MCF 10A (cell line): Measurements from ENCODE around the gene CYBA. TPM values are rescaled to one million over a fixed set of nuclear protein-coding genes. Genes with fewer than 3 reads are reported as not detected.

ENCODE experiments used
- BruUV-seq: library from RNA; stranded (reverse); fragments of 400-500 nt; replicated peaks from 2 replicates; lab custom pipeline; 2021; lab: Mats Ljungman, UMichigan
- CTCF ChIA-PET: fragments of 300-600 bp; sonication (Branson Sonifier 250); formaldehyde crosslinking; extraction: SDS; loops from one replicate; lab custom pipeline; 2021; ENCODE audit warnings: antibody characterized with exemption, inconsistent platforms; lab: Yijun Ruan, JAX
- POLR2A ChIA-PET: fragments of 300-600, 350-650 bp; sonication (Branson Sonifier 250); formaldehyde crosslinking; extraction: SDS; loops from one replicate; lab custom pipeline; 2020; ENCODE audit warnings: antibody characterized with exemption, inconsistent platforms; lab: Yijun Ruan, JAX
- DNase-seq: peaks from one replicate; pipeline ENCODE4 v3.0.0-alpha.2; 2018; ENCODE audit not compliant: unreplicated experiment
- H3K27ac Mint-ChIP-seq: one replicate; pipeline ENCODE4 v1.8.0; 2022; ENCODE audit warnings: mild to moderate bottlenecking, low read depth, mixed read lengths; ENCODE audit not compliant: unreplicated experiment
- H3K27me3 Mint-ChIP-seq: one replicate; pipeline ENCODE4 v1.8.0; 2022; ENCODE audit warnings: mixed read lengths; ENCODE audit not compliant: insufficient read depth, unreplicated experiment
- H3K36me3 Mint-ChIP-seq: one replicate; pipeline ENCODE4 v1.8.0; 2022; ENCODE audit warnings: mild to moderate bottlenecking, moderate library complexity, mixed read lengths; ENCODE audit not compliant: insufficient read depth, unreplicated experiment
- H3K4me1 Mint-ChIP-seq: one replicate; pipeline ENCODE4 v1.8.0; 2022; ENCODE audit warnings: mixed read lengths; ENCODE audit not compliant: insufficient read depth, unreplicated experiment
- H3K4me3 Mint-ChIP-seq: one replicate; pipeline ENCODE4 v1.8.0; 2022; ENCODE audit warnings: mild to moderate bottlenecking, moderate library complexity, mixed read lengths; ENCODE audit not compliant: unreplicated experiment
- H3K9me3 Mint-ChIP-seq: one replicate; pipeline ENCODE4 v1.8.0; 2022; ENCODE audit warnings: mixed read lengths; ENCODE audit not compliant: unreplicated experiment
- CTCF ChIP-seq: fragments of 200-600 bp; IDR thresholded peaks from one replicate; pipeline ENCODE4 v1.8.0; 2022; ENCODE audit warnings: antibody characterized with exemption, mild to moderate bottlenecking; ENCODE audit not compliant: unreplicated experiment
- intact Hi-C: fragments of 100-400 bp; cut with micrococcal nuclease; formaldehyde crosslinking; loops from 2 replicates; pipeline ENCODE4 v1.14.1; 2022
- total RNA-seq: library from RNA; stranded (reverse); gene quantifications from 2 replicates; pipeline ENCODE4 v1.2.3, GENCODE V29; 2022

Gene CYBA
- total RNA-seq, 1 experiment from 2014 or later: 0.84 TPM

- POLR2A ChIA-PET: interaction anchor here (0.6 kb wide), 1 partner anchor 210 kb away, joined by 3 read pairs; no protein-coding TSS in a partner anchor
- BruUV-seq: no TSS peak
- Mint-ChIP-seq H3K9me3 (no peaks in the 10 kb centered on the region), H3K4me3 (no peak overlapping the region), H3K36me3 (peaks cover 24% of the 10 kb centered on the region), H3K27me3 (peaks cover 11% of the 10 kb centered on the region), H3K27ac (no peak overlapping the region), H3K4me1 (peaks cover 16% of the 10 kb centered on the region)
- TF ChIP-seq CTCF: no peak
- CTCF ChIA-PET: no interaction called here
- DNase-seq: no peak
- intact Hi-C loops: no loop called here
Measured at GRCh38 chr16:88636488-88637265, 14.2 kb downstream of the CYBA start.

- peaks cover 11% of the 10 kb centered on the region for H3K27me3 Mint-ChIP-seq
- peaks cover 16% of the 10 kb centered on the region for H3K4me1 Mint-ChIP-seq
- ChIA-PET POLR2A (no interaction called here), CTCF (no interaction called here)
- no peaks in the 10 kb centered on the region for H3K9me3 Mint-ChIP-seq
- peaks cover 33% of the 10 kb centered on the region for H3K36me3 Mint-ChIP-seq
- no peak overlapping the region for H3K4me3 Mint-ChIP-seq
- TF ChIP-seq CTCF: no peak
- H3K27ac Mint-ChIP-seq: no peak overlapping the region
- no TSS peak for BruUV-seq
- intact Hi-C loops: no loop called here
- no peak for DNase-seq
Measured at GRCh38 chr16:88635671-88636319, 15.1 kb downstream of the CYBA start.

- Mint-ChIP-seq H3K27me3 (peaks cover 5% of the 10 kb centered on the region), H3K4me1 (peaks cover 16% of the 10 kb centered on the region), H3K9me3 (no peaks in the 10 kb centered on the region), H3K36me3 (peaks cover 34% of the 10 kb centered on the region), H3K4me3 (peak overlapping the region; percentile 50), H3K27ac (no peak overlapping the region)
- no TSS peak for BruUV-seq
- POLR2A ChIA-PET: no interaction called here
- no peak for TF ChIP-seq CTCF
- DNase-seq: peak; percentile 26
- CTCF ChIA-PET: no interaction called here
- intact Hi-C loops: no loop called here
Measured at GRCh38 chr16:88634994-88635670, 15.7 kb downstream of the CYBA start.
